Skeletal muscle cell (primary cell): ENCODE measurements around the gene GHDC.
"Not testable (repeated sequence)": the region's sequence is repeated elsewhere in the genome, so short reads cannot be mapped to it uniquely, and the experiment has no call there.

Experiments used
- DNase-seq: peaks from one replicate; pipeline ENCODE4 v3.0.0-alpha.2; 2010; ENCODE audit warnings: low read depth
- H3K4me3 ChIP-seq: 2 replicates; pipeline ENCODE4 v1.5.1; 2011; ENCODE audit warnings: low read depth, mild to moderate bottlenecking, control low read depth, low read length, moderate library complexity

The GHDC gene

GRCh38 chr17:42163113-42163512 lies 31.2 kb downstream of the GHDC start:
- DNase-seq = no peak
- no peak overlapping the region for H3K4me3 ChIP-seq

GRCh38 chr17:42160531-42160910 lies 33.8 kb downstream of the GHDC start:
- DNase-seq = no peak
- no peak overlapping the region for H3K4me3 ChIP-seq

GRCh38 chr17:42159796-42160530 lies 34.3 kb downstream of the GHDC start:
- no peak overlapping the region for H3K4me3 ChIP-seq

GRCh38 chr17:42155614-42156045 lies 38.7 kb downstream of the GHDC start:
- H3K4me3 ChIP-seq = peak overlapping the region; percentile 76
- no peak for DNase-seq

More at GRCh38 chr17:42159796-42160530, 34.3 kb downstream of the GHDC start:
- DNase-seq = no peak

GRCh38 chr17:42153919-42154742 lies 40.2 kb downstream of the GHDC start:
- H3K4me3 ChIP-seq = peak overlapping the region; percentile 76
- DNase-seq = no peak

GRCh38 chr17:42146911-42147607 lies 47.2 kb downstream of the GHDC start:
- no peak overlapping the region for H3K4me3 ChIP-seq
- no peak for DNase-seq

GRCh38 chr17:42143138-42143537 lies 51.2 kb downstream of the GHDC start:
- DNase-seq, H3K4me3 ChIP-seq: not testable (repeated sequence)

- H3K4me3 ChIP-seq = no peak overlapping the region
- peak; percentile 31 for DNase-seq
Observed at GRCh38 chr17:42142371-42142896, 51.9 kb downstream of the GHDC start.

GRCh38 chr17:42141382-42141781 lies 52.9 kb downstream of the GHDC start:
- H3K4me3 ChIP-seq = no peak overlapping the region
- DNase-seq = no peak

GRCh38 chr17:42140690-42141089 lies 53.6 kb downstream of the GHDC start:
- H3K4me3 ChIP-seq, DNase-seq: not testable (repeated sequence)
